Body of pancreas (tissue), 4 donors: ENCODE measurements around the gene AFDN. TPM values are rescaled to one million over a fixed set of nuclear protein-coding genes. Genes with fewer than 3 reads are reported as not detected.

Experiments used
- ATAC-seq: fragments of 150-250 bp; one replicate; pipeline ENCODE4 v1.9.1; 2016
- DNase-seq, 4 donors: peaks; one replicate each; pipeline ENCODE4 v3.0.0-alpha.2; 2019
- H3K27ac ChIP-seq, 4 donors: fragments of 200-600 bp; sonication (generic); 1 replicate in 3 of 4; 2 replicates in 1 of 4; pipeline versions ENCODE4 v1.5.1 to v1.6.1; 2016 to 2019; ENCODE audit warnings: mild to moderate bottlenecking in 1 of 4, mixed read lengths in 1 of 4, moderate library complexity in 1 of 4
- H3K27me3 ChIP-seq, 2 donors: fragments of 200-600 bp; sonication (generic); one replicate each; pipeline ENCODE4 v1.6.0; 2016; ENCODE audit warnings: mild to moderate bottlenecking in 1 of 2
- H3K36me3 ChIP-seq, 2 donors: fragments of 200-600 bp; sonication (generic); replicated peaks in 1 of 2; 2 replicates each; pipeline ENCODE4 v1.5.1; 2016; ENCODE audit warnings: low read depth in 2 of 2; ENCODE audit not compliant: insufficient read depth in 1 of 2
- H3K4me1 ChIP-seq: fragments of 200-600 bp; sonication (generic); one replicate; pipeline ENCODE4 v1.6.0; 2016
- H3K4me3 ChIP-seq, 2 donors: fragments of 200-600 bp; sonication (generic); 1 replicate in 1 of 2; 2 replicates in 1 of 2; pipeline ENCODE4 v1.5.1; 2016 to 2019
- H3K9me3 ChIP-seq, 3 donors: fragments of 200-600 bp; sonication (generic); 1 replicate in 2 of 3; 2 replicates in 1 of 3; pipeline ENCODE4 v1.5.1; 2016
- POLR2A ChIP-seq, 3 donors: fragments of 450-650 bp; IDR thresholded peaks; one replicate each; pipeline ENCODE4 v1.6.1; 2016; ENCODE audit warnings: antibody characterized with exemption in 3 of 3, mild to moderate bottlenecking in 2 of 3
- WGBS, 2 donors: methylation state at CpG; one replicate each; pipeline ENCODE4 v1.1.5; 2017; 5-methylcytosine and 5-hydroxymethylcytosine counted together
- intact Hi-C: fragments of 100-400 bp; cut with DNase I; formaldehyde crosslinking; loops from one replicate; pipeline ENCODE4 v1.15.1; 2023
- total RNA-seq, 2 donors: library from RNA; depleted of rRNA; stranded (reverse); fragments of >200 nt; gene quantifications; one replicate each; pipeline ENCODE4 v1.1.0, GENCODE V29; 2016
- TF ChIP-seq, protein P1 (sequence below), 7 experiments: fragments of 450-650 bp in 4 of 7; fragments of 200-600 bp in 3 of 7; sonication (generic) in 3 of 7; IDR thresholded peaks; one replicate each; pipeline ENCODE4 v1.5.1; 2016 to 2019; ENCODE audit warnings: antibody characterized with exemption in 7 of 7

The AFDN gene
- total RNA-seq, 2 donors from 2014 or later: 160 to 195 TPM

DNA sequence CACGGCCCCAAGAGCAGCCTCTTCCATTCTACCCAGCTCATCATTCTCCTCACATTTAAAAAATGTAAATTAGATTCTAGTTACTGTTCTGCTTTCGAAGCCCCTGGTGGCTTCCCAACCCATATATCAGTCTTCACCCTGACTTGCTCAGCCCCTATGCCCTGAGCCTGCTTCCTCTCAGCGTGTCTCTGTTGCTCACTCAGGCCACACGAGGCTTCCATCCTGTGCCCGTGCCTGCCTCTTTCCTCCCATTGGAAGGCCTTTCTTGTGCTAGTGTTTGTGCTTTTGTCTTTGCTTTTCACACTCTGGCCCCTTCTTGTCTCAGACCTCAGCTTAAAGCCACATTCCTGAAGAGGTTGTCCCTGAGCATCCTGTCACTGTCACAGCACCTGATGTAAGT lies 78.1 kb downstream of the AFDN start:
- intact Hi-C loops: no loop called here
- Histone ChIP-seq H3K27me3 (no peaks in the 10 kb centered on the region), H3K4me3 (no peak overlapping the region), H3K4me1 (peaks cover 5% of the 10 kb centered on the region), H3K27ac (no peak overlapping the region), H3K9me3 (no peaks in the 10 kb centered on the region), H3K36me3 (peaks cover 5% of the 10 kb centered on the region in 2 donors)
- no peak for ATAC-seq
- TF ChIP-seq POLR2A (IDR thresholded peaks at IDR 0.05): no peak
- TF ChIP-seq, protein P1, sequence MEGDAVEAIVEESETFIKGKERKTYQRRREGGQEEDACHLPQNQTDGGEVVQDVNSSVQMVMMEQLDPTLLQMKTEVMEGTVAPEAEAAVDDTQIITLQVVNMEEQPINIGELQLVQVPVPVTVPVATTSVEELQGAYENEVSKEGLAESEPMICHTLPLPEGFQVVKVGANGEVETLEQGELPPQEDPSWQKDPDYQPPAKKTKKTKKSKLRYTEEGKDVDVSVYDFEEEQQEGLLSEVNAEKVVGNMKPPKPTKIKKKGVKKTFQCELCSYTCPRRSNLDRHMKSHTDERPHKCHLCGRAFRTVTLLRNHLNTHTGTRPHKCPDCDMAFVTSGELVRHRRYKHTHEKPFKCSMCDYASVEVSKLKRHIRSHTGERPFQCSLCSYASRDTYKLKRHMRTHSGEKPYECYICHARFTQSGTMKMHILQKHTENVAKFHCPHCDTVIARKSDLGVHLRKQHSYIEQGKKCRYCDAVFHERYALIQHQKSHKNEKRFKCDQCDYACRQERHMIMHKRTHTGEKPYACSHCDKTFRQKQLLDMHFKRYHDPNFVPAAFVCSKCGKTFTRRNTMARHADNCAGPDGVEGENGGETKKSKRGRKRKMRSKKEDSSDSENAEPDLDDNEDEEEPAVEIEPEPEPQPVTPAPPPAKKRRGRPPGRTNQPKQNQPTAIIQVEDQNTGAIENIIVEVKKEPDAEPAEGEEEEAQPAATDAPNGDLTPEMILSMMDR (IDR thresholded peaks at IDR 0.05): no peak
- WGBS, 2 donors: 80 to 83% methylated on average over 5 of the region's 5 CpGs
- no peak for DNase-seq

GRCh38 chr6:167906899-167907298 lies 80.2 kb downstream of the AFDN start:
- H3K27me3 ChIP-seq: no peaks in the 10 kb centered on the region
- no peaks in the 10 kb centered on the region for H3K9me3 ChIP-seq
- DNase-seq (peak in 3 of 4 donors; percentile 46 to 60 (median 51)), ATAC-seq (peak; percentile 70)
- TF ChIP-seq, protein P1 (IDR thresholded peaks at IDR 0.05): peak in 1 of 7 experiments; percentile 19
- TF ChIP-seq POLR2A (IDR thresholded peaks at IDR 0.05): no peak
- intact Hi-C loops: no loop called here
- whole genome bisulfite sequencing, 2 donors: 65 to 94% methylated on average over 10 of the region's 10 CpGs
- H3K4me1 ChIP-seq: peaks cover 6% of the 10 kb centered on the region
- no peak overlapping the region for H3K27ac ChIP-seq
- peaks cover 5 to 8% of the 10 kb centered on the region in 2 donors for H3K36me3 ChIP-seq
- no peak overlapping the region for H3K4me3 ChIP-seq

- H3K4me1 ChIP-seq: peaks cover 6% of the 10 kb centered on the region
- ATAC-seq: peak; percentile 50
- no peaks in the 10 kb centered on the region for H3K9me3 ChIP-seq
- H3K27me3 ChIP-seq: no peaks in the 10 kb centered on the region
- intact Hi-C loops: no loop called here
- no peak for TF ChIP-seq POLR2A (IDR thresholded peaks at IDR 0.05)
- TF ChIP-seq, protein P1 (IDR thresholded peaks at IDR 0.05): peak in 6 of 7 experiments; percentile 20 to 54 (median 42)
- no peak overlapping the region for H3K27ac ChIP-seq
- H3K4me3 ChIP-seq: no peak overlapping the region
- WGBS, 2 donors: 52 to 76% methylated on average over 7 of the region's 7 CpGs
- H3K36me3 ChIP-seq: peaks cover 5 to 8% of the 10 kb centered on the region in 2 donors
- DNase-seq: peak in 2 of 4 donors; percentile 48 to 53
Measured at GRCh38 chr6:167907837-167908681, 81.3 kb downstream of the AFDN start.

DNA sequence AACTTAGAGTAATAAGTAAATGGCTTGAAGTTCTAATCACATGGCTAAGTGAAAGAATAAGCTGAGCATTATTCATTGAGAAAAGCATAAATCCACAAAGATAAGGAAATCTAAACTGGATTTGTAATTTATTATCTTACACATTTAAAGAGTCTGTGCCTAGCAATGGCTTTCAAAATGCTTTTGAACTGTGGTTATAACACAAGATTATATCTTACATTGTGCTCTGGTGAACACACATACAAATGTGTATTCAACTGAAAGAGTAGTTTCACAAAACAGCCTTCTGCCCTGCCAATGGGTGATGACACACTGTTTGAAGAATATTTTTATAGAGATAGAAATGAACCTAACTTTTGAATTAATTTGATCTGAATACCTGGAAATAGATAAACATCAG lies 83.3 kb downstream of the AFDN start:
- Histone ChIP-seq H3K4me3 (no peak overlapping the region), H3K36me3 (peaks cover 0 to 7% of the 10 kb centered on the region in 2 donors), H3K4me1 (peaks cover 6% of the 10 kb centered on the region), H3K27me3 (no peaks in the 10 kb centered on the region), H3K27ac (no peak overlapping the region), H3K9me3 (no peaks in the 10 kb centered on the region)
- DNase-seq: no peak
- no peak for TF ChIP-seq POLR2A (IDR thresholded peaks at IDR 0.05)
- TF ChIP-seq, protein P1 (IDR thresholded peaks at IDR 0.05): no peak
- intact Hi-C loops: no loop called here
- ATAC-seq: no peak
